IPS-15b (cell line): Measurements from ENCODE around the gene LONP2.

Experiments used
- H3K27me3 ChIP-seq: one replicate; pipeline ENCODE4 v1.6.1; 2013; ENCODE audit warnings: low read length; ENCODE audit not compliant: control insufficient read depth, insufficient read depth
- H3K36me3 ChIP-seq: one replicate; pipeline ENCODE4 v1.6.1; 2013; ENCODE audit warnings: low read length; ENCODE audit not compliant: control insufficient read depth, insufficient read depth
- H3K4me1 ChIP-seq: one replicate; pipeline ENCODE4 v1.6.1; 2013; ENCODE audit warnings: mild to moderate bottlenecking, low read length; ENCODE audit not compliant: control insufficient read depth, insufficient read depth
- H3K4me3 ChIP-seq: one replicate; pipeline ENCODE4 v1.5.1; 2013; ENCODE audit warnings: low read depth, low read length
- H3K9ac ChIP-seq: one replicate; pipeline ENCODE4 v1.6.1; 2013; ENCODE audit warnings: low read depth, mild to moderate bottlenecking, low read length
- H3K9me3 ChIP-seq: one replicate; pipeline ENCODE4 v1.6.1; 2013; ENCODE audit warnings: mild to moderate bottlenecking, low read length; ENCODE audit not compliant: control insufficient read depth, insufficient read depth

LONP2 gene

GRCh38 chr16:48244080-48244862 is at the start of gene LONP2:
Gene LONP2 (plus strand): TSS chr16:48244300. CDS start chr16:48244389, 89 bp downstream.
- H3K4me3 ChIP-seq = peak within 1 kb of the TSS; percentile 91
- no peaks in the 10 kb centered on the region for H3K27me3 ChIP-seq
- peak within 1 kb of the TSS; percentile 27 for H3K9ac ChIP-seq
- peaks cover 4% of the 10 kb centered on the region for H3K4me1 ChIP-seq
- no peaks in the 10 kb centered on the region for H3K36me3 ChIP-seq
- H3K9me3 ChIP-seq = no peaks in the 10 kb centered on the region

GRCh38 chr16:48194828-48195556 is 49.1 kb upstream of the LONP2 start:
- H3K4me3 ChIP-seq = no peak overlapping the region
- H3K27me3 ChIP-seq = no peaks in the 10 kb centered on the region
- no peaks in the 10 kb centered on the region for H3K4me1 ChIP-seq
- no peaks in the 10 kb centered on the region for H3K36me3 ChIP-seq
- H3K9me3 ChIP-seq = no peaks in the 10 kb centered on the region
- H3K9ac ChIP-seq = no peak overlapping the region

GRCh38 chr16:48197294-48197693 is 46.8 kb upstream of the LONP2 start:
- H3K27me3 ChIP-seq = no peaks in the 10 kb centered on the region
- no peaks in the 10 kb centered on the region for H3K36me3 ChIP-seq
- no peak overlapping the region for H3K4me3 ChIP-seq
- no peaks in the 10 kb centered on the region for H3K9me3 ChIP-seq
- H3K9ac ChIP-seq = no peak overlapping the region
- no peaks in the 10 kb centered on the region for H3K4me1 ChIP-seq

- Histone ChIP-seq H3K27me3 (no peaks in the 10 kb centered on the region), H3K4me1 (no peaks in the 10 kb centered on the region)
Observed at GRCh38 chr16:48201515-48202201, 42.4 kb upstream of the LONP2 start.

DNA sequence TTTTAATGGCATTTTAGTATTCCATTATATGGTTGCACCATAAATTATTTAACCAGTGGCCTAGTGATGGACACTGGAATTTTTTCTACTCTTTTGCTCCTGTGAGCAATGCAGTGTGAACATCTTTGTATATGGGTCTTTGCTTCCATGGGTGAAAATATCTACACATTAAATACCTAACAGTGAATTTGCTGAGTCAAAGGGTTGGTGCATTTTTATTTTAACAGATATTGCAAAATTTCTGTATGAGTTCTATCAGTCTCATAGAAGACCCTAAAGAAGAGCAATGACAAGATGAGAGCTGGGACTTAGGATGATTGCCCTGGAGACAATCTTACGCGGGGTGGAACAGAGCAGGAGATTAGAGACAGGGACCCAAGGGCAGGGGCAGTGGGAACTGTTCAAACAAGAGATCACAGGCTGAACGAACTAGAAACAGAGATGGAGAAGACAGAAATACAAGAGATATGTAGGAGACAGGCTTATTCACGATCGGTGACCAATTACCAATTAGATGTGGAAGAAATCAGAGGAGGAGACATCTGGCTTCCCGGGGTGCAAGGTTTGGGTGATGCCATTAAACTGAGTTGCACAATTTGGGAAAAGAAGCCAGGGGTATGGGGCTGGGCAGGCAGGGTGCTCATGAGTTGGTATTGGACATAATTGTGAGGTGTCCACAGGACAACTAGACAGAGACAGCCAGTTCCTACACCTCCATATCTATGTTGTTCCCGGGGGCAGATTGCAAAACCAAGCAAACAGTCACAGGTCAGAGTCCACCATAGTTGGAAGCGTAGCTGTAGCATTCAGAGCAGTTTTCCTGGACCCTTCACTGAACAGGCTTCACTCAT is 39.9 kb upstream of the LONP2 start:
- no peaks in the 10 kb centered on the region for H3K27me3 ChIP-seq
- no peak overlapping the region for H3K9ac ChIP-seq
- no peaks in the 10 kb centered on the region for H3K9me3 ChIP-seq
- no peaks in the 10 kb centered on the region for H3K4me1 ChIP-seq
- no peaks in the 10 kb centered on the region for H3K36me3 ChIP-seq
- H3K4me3 ChIP-seq = no peak overlapping the region

More at GRCh38 chr16:48201515-48202201, 42.4 kb upstream of the LONP2 start:
- H3K9me3 ChIP-seq = no peaks in the 10 kb centered on the region
- H3K9ac ChIP-seq = no peak overlapping the region
- no peak overlapping the region for H3K4me3 ChIP-seq
- no peaks in the 10 kb centered on the region for H3K36me3 ChIP-seq

DNA sequence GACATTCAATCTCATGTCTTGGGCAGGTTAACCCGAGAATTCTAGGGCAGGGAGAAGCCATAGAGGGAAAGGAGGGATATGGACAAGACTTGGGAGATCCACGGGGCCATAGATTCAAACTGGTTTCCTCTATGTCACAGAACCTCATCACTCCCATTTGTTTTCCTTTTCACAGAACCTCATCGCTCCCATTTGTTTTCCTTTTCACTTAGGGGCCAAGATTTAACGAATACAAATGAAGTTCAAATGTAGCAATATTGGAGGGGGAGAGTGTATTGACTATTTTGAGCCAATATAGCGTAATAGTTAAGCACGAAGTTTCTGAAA is 39.3 kb upstream of the LONP2 start:
- no peaks in the 10 kb centered on the region for H3K9me3 ChIP-seq
- H3K4me3 ChIP-seq = no peak overlapping the region
- H3K27me3 ChIP-seq = no peaks in the 10 kb centered on the region
- H3K36me3 ChIP-seq = no peaks in the 10 kb centered on the region
- H3K4me1 ChIP-seq = no peaks in the 10 kb centered on the region
- no peak overlapping the region for H3K9ac ChIP-seq

- Histone ChIP-seq H3K36me3 (no peaks in the 10 kb centered on the region), H3K9ac (no peak overlapping the region), H3K4me1 (no peaks in the 10 kb centered on the region), H3K27me3 (no peaks in the 10 kb centered on the region), H3K4me3 (no peak overlapping the region), H3K9me3 (no peaks in the 10 kb centered on the region)
Observed at GRCh38 chr16:48206594-48207242, 37.4 kb upstream of the LONP2 start.

GRCh38 chr16:48210747-48211146 is 33.4 kb upstream of the LONP2 start:
- H3K27me3 ChIP-seq = no peaks in the 10 kb centered on the region
- no peak overlapping the region for H3K9ac ChIP-seq
- no peaks in the 10 kb centered on the region for H3K9me3 ChIP-seq
- H3K36me3 ChIP-seq = no peaks in the 10 kb centered on the region
- H3K4me1 ChIP-seq = no peaks in the 10 kb centered on the region
- H3K4me3 ChIP-seq = no peak overlapping the region

GRCh38 chr16:48212033-48212432 is 32.1 kb upstream of the LONP2 start:
- no peaks in the 10 kb centered on the region for H3K9me3 ChIP-seq
- H3K9ac ChIP-seq = no peak overlapping the region
- H3K36me3 ChIP-seq = no peaks in the 10 kb centered on the region
- no peak overlapping the region for H3K4me3 ChIP-seq
- H3K4me1 ChIP-seq = no peaks in the 10 kb centered on the region
- H3K27me3 ChIP-seq = no peaks in the 10 kb centered on the region

DNA sequence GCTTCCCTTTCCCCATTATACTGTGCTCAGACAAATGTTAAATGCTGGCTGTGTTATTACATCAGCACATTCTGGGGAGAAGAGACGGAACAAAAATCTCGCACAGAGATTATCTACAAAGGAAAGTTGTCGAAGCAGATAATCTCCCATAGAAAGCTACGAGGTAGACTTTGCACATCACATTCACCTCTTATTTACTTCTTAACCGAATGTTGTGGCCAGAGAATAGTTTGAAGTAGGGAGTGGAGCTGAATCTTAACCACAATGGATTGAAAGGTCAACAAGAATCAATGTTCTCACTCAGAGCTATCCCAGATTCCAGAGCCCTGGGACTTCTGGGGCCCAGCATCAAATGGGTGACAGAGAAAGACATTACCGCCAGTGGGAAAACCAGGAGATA is 28.4 kb upstream of the LONP2 start:
- Histone ChIP-seq H3K4me1 (no peaks in the 10 kb centered on the region), H3K9me3 (no peaks in the 10 kb centered on the region), H3K4me3 (no peak overlapping the region), H3K36me3 (no peaks in the 10 kb centered on the region), H3K27me3 (no peaks in the 10 kb centered on the region), H3K9ac (no peak overlapping the region)

DNA sequence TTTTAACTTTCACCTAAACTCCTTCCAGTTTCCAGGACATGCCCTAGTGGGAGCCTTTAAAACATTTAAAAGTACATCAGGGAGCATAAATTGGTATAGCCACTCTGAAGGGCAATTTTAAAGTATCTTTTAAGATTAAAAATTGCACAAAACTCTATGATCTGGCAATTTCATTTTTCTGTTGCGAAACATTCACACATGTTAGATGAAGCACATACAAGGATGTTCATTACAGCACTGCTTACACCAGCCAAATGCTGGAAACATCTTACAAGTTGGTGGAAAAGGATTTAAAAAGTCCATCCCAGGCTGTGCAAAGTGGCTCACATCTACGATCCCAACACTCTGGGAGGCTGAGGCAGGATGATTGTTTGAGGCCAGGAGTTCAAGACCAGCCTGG is 26.4 kb upstream of the LONP2 start:
- Histone ChIP-seq H3K27me3 (no peaks in the 10 kb centered on the region), H3K9me3 (no peaks in the 10 kb centered on the region), H3K4me1 (no peaks in the 10 kb centered on the region), H3K9ac (no peak overlapping the region), H3K36me3 (no peaks in the 10 kb centered on the region), H3K4me3 (no peak overlapping the region)
